NCI-H82 treated with DMSO at 0.1 percent for 48 hours (cell line): ENCODE measurements around the gene EPHB1.

ENCODE experiments used
- DNase-seq: peaks from one replicate; lab custom pipeline; 2025; ENCODE audit not compliant: unreplicated experiment; lab: John Stamatoyannopoulos, UW

EPHB1 gene

GRCh38 chr3:135147657-135148056, 352.6 kb downstream of the EPHB1 start:
- DNase-seq, result no peak

DNA sequence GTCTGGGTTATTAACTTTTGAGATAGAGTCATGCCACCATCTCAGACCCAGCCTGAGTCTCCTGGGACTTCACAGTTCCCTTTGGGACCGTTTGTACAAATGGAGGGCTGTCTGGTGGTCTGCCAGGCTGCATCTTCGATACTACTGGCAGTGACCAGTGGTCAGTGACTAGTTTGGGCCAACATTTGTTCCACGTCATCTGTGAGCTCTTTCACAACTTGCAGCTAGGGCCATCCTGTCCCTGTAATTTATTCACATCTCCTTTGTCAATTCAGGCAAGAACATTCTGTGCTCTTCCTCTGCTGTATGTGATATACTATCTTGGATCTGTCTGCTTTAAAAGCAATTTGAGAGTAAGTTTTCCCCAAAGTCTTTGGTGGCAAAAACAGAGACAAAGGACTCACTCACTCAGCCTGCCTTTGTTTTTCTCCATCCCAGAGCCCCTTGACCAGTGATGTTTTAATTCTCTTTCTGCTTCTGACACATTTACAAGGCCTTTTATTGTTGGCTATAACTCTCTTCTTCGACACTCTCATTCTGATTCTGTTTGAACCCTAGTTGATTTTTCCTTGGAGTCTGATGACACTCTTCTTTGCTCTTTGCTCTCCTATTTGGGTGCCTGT, 353.4 kb downstream of the EPHB1 start:
- no peak for DNase-seq

- DNase-seq, result no peak
Measured at GRCh38 chr3:135149707-135150681, 354.9 kb downstream of the EPHB1 start.

GRCh38 chr3:135154186-135154585, 359.1 kb downstream of the EPHB1 start:
- no peak for DNase-seq

- no peak for DNase-seq
Measured at GRCh38 chr3:135155228-135155627, 360.2 kb downstream of the EPHB1 start.

- no peak for DNase-seq
Measured at GRCh38 chr3:135155791-135156190, 360.7 kb downstream of the EPHB1 start.

GRCh38 chr3:135157045-135157740, 362.1 kb downstream of the EPHB1 start:
- no peak for DNase-seq

DNA sequence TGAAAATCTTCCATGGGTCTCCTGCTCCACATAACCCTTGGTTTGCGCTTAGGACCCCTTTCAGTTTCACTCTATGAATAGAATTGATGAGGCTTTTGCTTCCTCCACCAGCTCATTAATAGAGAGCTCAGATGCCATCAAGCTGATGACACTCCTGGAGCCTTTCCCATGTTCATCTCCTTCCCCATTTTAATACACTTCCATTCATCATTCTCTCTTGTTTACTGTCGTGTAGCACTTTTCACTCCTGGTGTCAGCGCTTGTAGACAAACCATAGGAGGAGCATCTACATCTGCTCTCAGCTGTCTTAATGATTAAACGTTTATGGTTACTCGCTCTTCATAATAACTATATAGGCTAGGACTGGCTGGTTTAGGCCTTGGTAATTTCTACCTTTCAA, 363.5 kb downstream of the EPHB1 start:
- DNase-seq, result no peak

- no peak for DNase-seq
Measured at GRCh38 chr3:135159681-135160247, 364.7 kb downstream of the EPHB1 start.

GRCh38 chr3:135161425-135161824, 366.4 kb downstream of the EPHB1 start:
- DNase-seq, result no peak

DNA sequence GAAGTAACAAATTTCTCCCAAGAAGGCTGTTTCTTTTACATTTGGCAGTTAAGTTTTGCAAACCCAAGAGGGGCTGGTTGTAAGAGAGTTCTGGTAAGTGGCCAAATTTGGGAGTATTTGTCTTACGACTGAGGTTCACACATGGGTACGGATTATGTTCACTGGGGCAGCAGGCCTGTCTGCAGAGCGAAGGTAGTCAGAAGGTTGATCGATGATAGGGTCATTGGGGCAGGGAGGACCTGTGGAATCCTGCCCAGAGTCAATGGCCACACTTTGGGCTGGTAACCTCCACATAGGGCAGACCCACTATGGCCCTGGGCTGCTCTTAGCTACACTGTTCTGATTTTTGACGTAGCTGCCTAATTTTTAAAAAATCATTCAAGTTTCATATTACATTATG, 368.6 kb downstream of the EPHB1 start:
- DNase-seq, result no peak

GRCh38 chr3:135165260-135165659, 370.2 kb downstream of the EPHB1 start:
- no peak for DNase-seq

DNA sequence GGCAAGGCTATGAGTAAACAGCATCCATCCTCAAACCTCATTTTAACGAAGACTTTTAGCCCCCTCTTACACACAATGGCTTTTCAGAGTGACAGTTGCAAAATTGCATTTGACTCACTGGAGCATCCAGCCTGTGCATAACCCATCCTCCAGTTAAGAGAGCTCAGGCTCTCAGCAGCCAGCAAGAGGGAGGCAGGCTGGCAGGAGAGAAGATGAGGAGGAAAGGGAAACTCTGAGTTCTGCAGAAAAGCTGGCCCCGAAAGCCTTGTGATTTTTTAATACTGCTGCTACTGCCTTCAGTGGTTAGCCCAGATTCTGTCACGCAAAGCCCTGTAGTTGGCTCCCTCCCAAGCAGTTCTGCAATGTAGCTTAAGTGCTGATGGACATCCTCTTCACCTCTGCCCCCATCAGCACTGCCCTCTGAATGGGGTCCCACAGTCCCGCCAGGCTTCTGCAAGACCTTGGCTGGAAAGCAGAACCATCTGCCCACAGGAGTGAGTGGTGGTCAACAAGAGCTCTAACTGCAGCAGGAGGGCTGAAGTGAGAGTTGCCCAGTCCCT, 371.3 kb downstream of the EPHB1 start:
- DNase-seq, result no peak

- no peak for DNase-seq
Measured at GRCh38 chr3:135168822-135169221, 373.8 kb downstream of the EPHB1 start.

DNA sequence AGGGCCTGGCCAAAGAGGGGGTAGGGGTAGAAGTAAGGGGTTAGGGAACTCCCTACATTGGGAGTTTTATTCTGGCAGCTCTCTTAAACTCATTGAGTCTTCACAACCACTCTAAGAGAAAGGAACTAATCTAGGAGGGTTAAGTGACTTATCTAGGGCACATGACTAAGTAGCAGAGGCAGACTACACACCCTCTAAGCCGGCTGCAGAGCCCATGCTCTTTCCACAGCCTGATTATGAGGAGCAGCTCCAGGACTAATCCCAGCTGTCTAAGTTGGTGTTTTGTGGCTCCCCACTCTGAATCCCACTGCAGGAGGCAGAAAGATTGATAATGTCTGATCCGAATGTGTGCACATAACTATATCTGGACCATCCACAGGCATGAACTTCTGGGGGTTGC, 374.6 kb downstream of the EPHB1 start:
- DNase-seq, result no peak

- no peak for DNase-seq
Measured at GRCh38 chr3:135170732-135171131, 375.7 kb downstream of the EPHB1 start.

GRCh38 chr3:135172191-135172869, 377.3 kb downstream of the EPHB1 start:
- no peak for DNase-seq

GRCh38 chr3:135175728-135176277, 380.7 kb downstream of the EPHB1 start:
- no peak for DNase-seq

DNA sequence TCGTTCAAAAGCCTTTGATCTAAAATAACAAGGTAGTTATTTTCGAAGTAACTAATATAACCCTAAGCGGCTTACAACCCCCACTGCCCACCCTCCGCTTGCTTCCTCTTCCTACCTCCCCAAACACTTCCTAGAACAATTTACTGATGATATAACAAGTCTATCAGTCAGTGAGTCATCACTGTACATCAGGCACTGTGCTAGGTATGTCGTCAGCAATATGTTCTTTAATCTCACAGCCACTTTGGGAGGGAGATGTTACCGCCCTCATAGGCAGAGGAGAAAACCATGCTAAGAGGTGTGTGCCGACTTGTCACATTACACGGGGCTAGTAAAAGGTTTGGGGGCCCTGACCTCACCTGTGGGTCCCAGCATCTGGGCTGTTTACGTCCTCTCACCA, 381.8 kb downstream of the EPHB1 start:
- no peak for DNase-seq

DNA sequence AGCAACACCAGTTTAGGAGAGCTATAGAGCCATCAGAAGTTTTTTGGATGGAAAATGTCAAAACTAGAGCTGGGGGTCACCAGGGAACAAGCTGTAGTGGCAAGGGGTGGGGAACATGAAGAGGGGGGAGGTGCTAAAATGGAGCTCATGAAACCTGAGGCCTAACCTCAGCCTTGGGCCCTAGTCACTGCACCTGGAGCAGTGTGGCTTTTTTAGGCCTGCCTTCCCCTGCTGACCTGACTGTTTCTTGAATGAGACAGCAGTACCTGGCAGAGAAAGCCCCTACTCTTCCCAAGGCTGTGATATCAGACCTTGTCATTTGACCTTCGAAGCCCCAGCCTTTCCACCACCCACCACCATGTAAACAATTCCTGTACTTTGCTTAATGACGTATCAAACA, 383.5 kb downstream of the EPHB1 start:
- no peak for DNase-seq
